OCI-LY7 (cell line): ENCODE measurements around the gene LRRC4. TPM values are rescaled to one million over a fixed set of nuclear protein-coding genes. Genes with fewer than 3 reads are reported as not detected.

Experiments used
- BruUV-seq: library from RNA; stranded (reverse); fragments of 400-500 nt; replicated peaks from 2 replicates; lab custom pipeline; 2021; lab: Mats Ljungman, UMichigan
- CTCF ChIA-PET: fragments of 300-600 bp; sonication (Branson Sonifier 250); formaldehyde crosslinking; loops from one replicate; lab custom pipeline; 2022; ENCODE audit warnings: antibody characterized with exemption; ENCODE audit not compliant: unreplicated experiment; lab: Charles Lee
- POLR2A ChIA-PET: fragments of 300-600 bp; sonication (Branson Sonifier 250); formaldehyde crosslinking; loops from one replicate; lab custom pipeline; 2022; ENCODE audit warnings: antibody characterized with exemption; lab: Charles Lee
- DNase-seq: peaks from one replicate; pipeline ENCODE4 v3.0.0-alpha.2; 2015; ENCODE audit warnings: low spot score
- H2AFZ ChIP-seq: fragments of 200-600 bp; sonication (generic), shearing (Covaris generic); 2 replicates; pipeline ENCODE4 v1.6.1; 2014; ENCODE audit warnings: mild to moderate bottlenecking, antibody characterized with exemption, low read length, moderate library complexity
- H3K27ac ChIP-seq: fragments of 200-600 bp; sonication (generic); 2 replicates; pipeline ENCODE4 v1.5.1; 2014; ENCODE audit warnings: mixed run types, low read depth, mild to moderate bottlenecking, moderate library complexity, low read length, inconsistent platforms; ENCODE audit not compliant: poor library complexity, severe bottlenecking
- H3K36me3 ChIP-seq: fragments of 200-600 bp; sonication (generic); 2 replicates; pipeline ENCODE4 v1.6.1; 2014; ENCODE audit warnings: mild to moderate bottlenecking, antibody characterized with exemption, low read length, moderate library complexity, mixed read lengths; ENCODE audit not compliant: insufficient read depth
- H3K4me1 ChIP-seq: fragments of 200-600 bp; sonication (generic); 2 replicates; pipeline ENCODE4 v1.5.1; 2014; ENCODE audit warnings: mild to moderate bottlenecking, low read length; ENCODE audit not compliant: insufficient read depth, poor library complexity, severe bottlenecking
- H3K4me2 ChIP-seq: fragments of 200-600 bp; sonication (generic); 2 replicates; pipeline ENCODE4 v1.6.1; 2014; ENCODE audit warnings: mild to moderate bottlenecking, low read length
- H3K4me3 ChIP-seq: fragments of 200-600 bp; sonication (generic); 2 replicates; pipeline ENCODE4 v1.5.1; 2014; ENCODE audit warnings: mild to moderate bottlenecking, low read depth, low read length; ENCODE audit not compliant: poor library complexity, severe bottlenecking
- H3K79me2 ChIP-seq: fragments of 200-600 bp; sonication (generic); 2 replicates; pipeline ENCODE4 v1.6.1; 2016; ENCODE audit warnings: low read depth, mild to moderate bottlenecking, low read length, moderate library complexity, mixed read lengths; ENCODE audit not compliant: insufficient read depth
- H3K9me2 ChIP-seq: fragments of 200-600 bp; sonication (generic); 2 replicates; pipeline ENCODE4 v1.6.1; 2016; ENCODE audit warnings: mild to moderate bottlenecking, low read length, mixed read lengths; ENCODE audit not compliant: insufficient read depth
- H3K9me3 ChIP-seq: fragments of 200-600 bp; sonication (generic); 2 replicates; pipeline ENCODE4 v1.6.1; 2014; ENCODE audit warnings: mild to moderate bottlenecking, mixed run types, low read length, mixed read lengths
- H4K20me1 ChIP-seq: fragments of 200-600 bp; sonication (generic); 2 replicates; pipeline ENCODE4 v1.6.1; 2014; ENCODE audit warnings: mild to moderate bottlenecking, antibody characterized with exemption, low read length, moderate library complexity, mixed read lengths; ENCODE audit not compliant: insufficient read depth
- CTCF ChIP-seq: fragments of 200-600 bp; sonication (generic); conservative IDR thresholded peaks from 2 replicates; pipeline ENCODE4 v1.5.1; 2014; ENCODE audit warnings: mild to moderate bottlenecking, antibody characterized with exemption, low read length, moderate library complexity, mixed read lengths
- EZH2phosphoT487 ChIP-seq: fragments of 200-600 bp; sonication (generic); IDR thresholded peaks from 2 replicates; pipeline ENCODE4 v1.6.1; 2018; ENCODE audit warnings: low read depth, borderline replicate concordance, mild to moderate bottlenecking, mixed run types, antibody characterized with exemption, low read length, moderate library complexity, mixed read lengths
- intact Hi-C: fragments of 100-400 bp; cut with micrococcal nuclease; formaldehyde crosslinking; loops from one replicate; pipeline ENCODE4 v1.10.0; 2022; ENCODE audit not compliant: unreplicated experiment
- total RNA-seq, 2 experiments: library from RNA; depleted of rRNA in 1 of 2; stranded (reverse); fragments of >200 nt in 1 of 2; shearing (Covaris generic) in 1 of 2; gene quantifications; 2 replicates each; pipeline ENCODE4 v1.2.3, GENCODE V29; 2014 to 2022

The LRRC4 gene
- total RNA-seq, 2 experiments from 2014 or later: not detected

- Histone ChIP-seq H3K4me1 (no peaks in the 10 kb centered on the region), H3K4me3 (no peak overlapping the region), H3K36me3 (peaks cover 11% of the 10 kb centered on the region), H3K4me2 (no peak overlapping the region), H4K20me1 (peaks cover 15% of the 10 kb centered on the region), H3K27ac (no peak overlapping the region), H2AFZ (no peak overlapping the region), H3K9me3 (no peaks in the 10 kb centered on the region), H3K79me2 (no peaks in the 10 kb centered on the region), H3K9me2 (no peaks in the 10 kb centered on the region)
- BruUV-seq: no TSS peak
- no peak for DNase-seq
- intact Hi-C loops: no loop called here
- ChIA-PET POLR2A (interaction anchor here (0.6 to 1.3 kb wide), 3 partner anchors 13 to 75 kb away, joined by 3 to 4 read pairs (median 3); no protein-coding TSS in a partner anchor), CTCF (no interaction called here)
- no peak for TF ChIP-seq EZH2phosphoT487
- no peak for TF ChIP-seq CTCF
Measured at GRCh38 chr7:128029405-128029995, 1.7 kb downstream of the LRRC4 start.

- TF ChIP-seq EZH2phosphoT487 (no peak), CTCF (no peak)
- H3K9me3 ChIP-seq: no peaks in the 10 kb centered on the region
- H3K9me2 ChIP-seq: no peaks in the 10 kb centered on the region
- ChIA-PET CTCF (interaction anchor here (1.1 kb wide), 1 partner anchor 227 kb away, joined by 3 read pairs; no protein-coding TSS in a partner anchor), POLR2A (interaction anchor here (0.6 to 1.5 kb wide), 6 partner anchors 12 to 1225 kb away, joined by 3 to 4 read pairs (median 4); no protein-coding TSS in a partner anchor)
- intact Hi-C loops: no loop called here
- BruUV-seq: no TSS peak
- no peaks in the 10 kb centered on the region for H3K79me2 ChIP-seq
- no peak overlapping the region for H3K27ac ChIP-seq
- no peak overlapping the region for H3K4me2 ChIP-seq
- H2AFZ ChIP-seq: no peak overlapping the region
- H4K20me1 ChIP-seq: peaks cover 9% of the 10 kb centered on the region
- no peak overlapping the region for H3K4me3 ChIP-seq
- peaks cover 11% of the 10 kb centered on the region for H3K36me3 ChIP-seq
- no peak for DNase-seq
- no peaks in the 10 kb centered on the region for H3K4me1 ChIP-seq
Measured at GRCh38 chr7:128027485-128027980, 3.7 kb downstream of the LRRC4 start.

GRCh38 chr7:128026551-128026950 is 4.7 kb downstream of the LRRC4 start:
- H4K20me1 ChIP-seq: peaks cover 9% of the 10 kb centered on the region
- no peaks in the 10 kb centered on the region for H3K79me2 ChIP-seq
- no peak overlapping the region for H3K4me3 ChIP-seq
- peaks cover 11% of the 10 kb centered on the region for H3K36me3 ChIP-seq
- H3K9me2 ChIP-seq: no peaks in the 10 kb centered on the region
- no peaks in the 10 kb centered on the region for H3K9me3 ChIP-seq
- intact Hi-C loops: no loop called here
- H3K27ac ChIP-seq: no peak overlapping the region
- H3K4me1 ChIP-seq: no peaks in the 10 kb centered on the region
- H2AFZ ChIP-seq: no peak overlapping the region
- BruUV-seq: no TSS peak
- DNase-seq: no peak
- POLR2A ChIA-PET: interaction anchor here (0.6 to 1.5 kb wide), 4 partner anchors 13 to 1210 kb away, joined by 3 read pairs; no protein-coding TSS in a partner anchor
- CTCF ChIA-PET: interaction anchor here (1.1 to 1.6 kb wide), 2 partner anchors 25 to 228 kb away, joined by 3 read pairs; no protein-coding TSS in a partner anchor
- TF ChIP-seq CTCF (no peak), EZH2phosphoT487 (no peak)
- H3K4me2 ChIP-seq: no peak overlapping the region
